RWPE1 (cell line): ENCODE measurements around the gene NOS1AP.

Source experiments
- CTCF ChIA-PET: fragments of 350-600 bp; sonication (Branson Sonifier 250); formaldehyde crosslinking; extraction: SDS; loops from one replicate; lab custom pipeline; 2021; lab: Yijun Ruan, JAX
- POLR2A ChIA-PET: fragments of 400-600 bp; formaldehyde crosslinking; extraction: SDS; loops from one replicate; lab custom pipeline; 2020; ENCODE audit warnings: antibody characterized with exemption; ENCODE audit not compliant: low non-redundant PET; lab: Yijun Ruan, JAX
- DNase-seq: peaks from one replicate; pipeline ENCODE4 v3.0.0; 2012; ENCODE audit warnings: low spot score
- H3K27ac ChIP-seq: fragments of 450-650 bp; 2 replicates; pipeline ENCODE4 v1.5.1; 2017
- TF ChIP-seq, protein P1 (sequence below): fragments of 450-650 bp; conservative IDR thresholded peaks from 2 replicates; pipeline ENCODE4 v1.5.1; 2017; ENCODE audit warnings: low read depth, mild to moderate bottlenecking

NOS1AP gene

DNA sequence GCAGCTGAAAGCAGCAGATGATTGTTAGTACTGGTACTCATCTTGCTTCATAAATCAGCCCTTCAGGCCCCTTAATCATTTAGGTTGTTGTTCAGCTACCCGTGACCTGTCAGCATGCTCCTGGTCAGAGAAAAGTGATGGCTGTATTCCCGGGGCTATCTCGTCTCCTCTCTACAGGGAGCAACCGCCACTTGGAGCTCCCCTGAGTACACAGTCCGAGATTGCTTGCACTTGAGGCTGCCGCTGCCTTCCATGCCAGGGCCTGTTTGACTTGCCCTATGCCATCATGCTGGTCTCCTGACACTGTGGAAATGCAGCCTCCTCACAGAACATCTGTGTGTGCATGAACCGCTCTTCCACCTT lies 209.6 kb downstream of the NOS1AP start:
- TF ChIP-seq, protein P1, sequence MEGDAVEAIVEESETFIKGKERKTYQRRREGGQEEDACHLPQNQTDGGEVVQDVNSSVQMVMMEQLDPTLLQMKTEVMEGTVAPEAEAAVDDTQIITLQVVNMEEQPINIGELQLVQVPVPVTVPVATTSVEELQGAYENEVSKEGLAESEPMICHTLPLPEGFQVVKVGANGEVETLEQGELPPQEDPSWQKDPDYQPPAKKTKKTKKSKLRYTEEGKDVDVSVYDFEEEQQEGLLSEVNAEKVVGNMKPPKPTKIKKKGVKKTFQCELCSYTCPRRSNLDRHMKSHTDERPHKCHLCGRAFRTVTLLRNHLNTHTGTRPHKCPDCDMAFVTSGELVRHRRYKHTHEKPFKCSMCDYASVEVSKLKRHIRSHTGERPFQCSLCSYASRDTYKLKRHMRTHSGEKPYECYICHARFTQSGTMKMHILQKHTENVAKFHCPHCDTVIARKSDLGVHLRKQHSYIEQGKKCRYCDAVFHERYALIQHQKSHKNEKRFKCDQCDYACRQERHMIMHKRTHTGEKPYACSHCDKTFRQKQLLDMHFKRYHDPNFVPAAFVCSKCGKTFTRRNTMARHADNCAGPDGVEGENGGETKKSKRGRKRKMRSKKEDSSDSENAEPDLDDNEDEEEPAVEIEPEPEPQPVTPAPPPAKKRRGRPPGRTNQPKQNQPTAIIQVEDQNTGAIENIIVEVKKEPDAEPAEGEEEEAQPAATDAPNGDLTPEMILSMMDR, result no peak
- POLR2A ChIA-PET, result no interaction called here
- no peak for DNase-seq
- CTCF ChIA-PET, result no interaction called here
- no peak overlapping the region for H3K27ac ChIP-seq

GRCh38 chr1:162281426-162281825 lies 211.9 kb downstream of the NOS1AP start:
- CTCF ChIA-PET, result no interaction called here
- TF ChIP-seq, protein P1, result no peak

DNA sequence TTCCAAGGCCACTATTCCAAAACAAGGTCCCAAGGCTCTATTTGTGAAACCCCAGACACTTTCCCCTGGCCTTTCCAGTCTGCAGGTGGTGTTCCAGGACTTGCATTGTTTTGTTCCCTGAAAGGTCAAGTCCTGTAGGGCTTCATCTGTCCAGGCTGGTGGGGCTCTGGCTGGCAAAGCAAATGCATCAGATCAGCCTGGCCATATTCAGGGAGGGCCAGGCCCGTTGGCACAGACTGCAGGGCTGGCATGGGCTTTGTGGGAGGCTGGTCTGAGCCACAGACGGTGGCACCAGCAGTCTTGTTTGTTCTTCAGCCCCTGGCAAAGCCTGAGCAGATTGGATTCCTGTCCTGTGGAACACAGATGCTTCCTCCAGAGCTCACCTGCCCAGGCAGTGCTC lies 214.2 kb downstream of the NOS1AP start:
- no peak overlapping the region for H3K27ac ChIP-seq
- DNase-seq, result no peak
- CTCF ChIA-PET, result no interaction called here
- TF ChIP-seq, protein P1, result no peak
- POLR2A ChIA-PET, result no interaction called here

More at GRCh38 chr1:162281426-162281825, 211.9 kb downstream of the NOS1AP start:
- H3K27ac ChIP-seq, result no peak overlapping the region
- POLR2A ChIA-PET, result no interaction called here
- DNase-seq, result no peak

DNA sequence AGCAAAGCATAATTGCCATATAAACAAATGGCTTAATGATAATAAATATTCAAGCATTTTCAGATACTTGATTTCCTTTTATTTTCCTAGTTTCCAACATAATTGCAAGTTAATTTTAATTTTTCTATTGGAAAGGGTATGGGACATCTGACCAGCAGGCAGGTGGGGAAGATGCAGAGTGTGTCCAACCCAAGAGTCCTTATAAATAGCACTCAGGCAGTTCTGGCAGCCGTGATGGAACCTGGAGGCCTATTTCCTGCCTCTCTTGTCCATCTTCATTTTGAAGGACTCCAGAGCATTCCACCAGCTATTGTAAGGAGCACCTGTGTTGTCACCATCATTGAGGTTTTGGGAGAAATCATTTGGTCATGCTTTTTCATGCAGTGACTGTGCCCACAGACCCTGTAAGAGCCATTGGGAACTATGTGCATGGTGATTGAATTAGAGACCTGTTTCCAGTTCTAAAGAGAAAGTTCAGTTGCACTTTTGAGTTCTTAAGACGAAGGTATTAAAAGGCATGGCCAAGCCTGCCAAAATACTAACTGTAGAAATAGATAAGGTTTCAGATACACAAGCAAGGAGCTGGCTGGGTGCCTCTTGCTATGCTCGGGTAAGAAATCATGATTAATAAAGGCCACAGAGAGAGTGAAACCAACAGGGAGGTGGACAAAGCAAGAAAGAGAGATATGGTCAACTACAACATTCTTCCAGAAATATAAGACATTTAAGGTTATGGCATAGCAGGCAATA lies 214.9 kb downstream of the NOS1AP start:
- H3K27ac ChIP-seq, result no peak overlapping the region
- ChIA-PET POLR2A (no interaction called here), CTCF (no interaction called here)
- TF ChIP-seq, protein P1, result no peak
- no peak for DNase-seq

GRCh38 chr1:162285149-162285561 lies 215.7 kb downstream of the NOS1AP start:
- ChIA-PET POLR2A (no interaction called here), CTCF (interaction anchor here (0.6 kb wide), 1 partner anchor 48 kb away, joined by 3 read pairs; no protein-coding TSS in a partner anchor)
- TF ChIP-seq, protein P1, result no peak
- peak; percentile 32 for DNase-seq
- H3K27ac ChIP-seq, result no peak overlapping the region

DNA sequence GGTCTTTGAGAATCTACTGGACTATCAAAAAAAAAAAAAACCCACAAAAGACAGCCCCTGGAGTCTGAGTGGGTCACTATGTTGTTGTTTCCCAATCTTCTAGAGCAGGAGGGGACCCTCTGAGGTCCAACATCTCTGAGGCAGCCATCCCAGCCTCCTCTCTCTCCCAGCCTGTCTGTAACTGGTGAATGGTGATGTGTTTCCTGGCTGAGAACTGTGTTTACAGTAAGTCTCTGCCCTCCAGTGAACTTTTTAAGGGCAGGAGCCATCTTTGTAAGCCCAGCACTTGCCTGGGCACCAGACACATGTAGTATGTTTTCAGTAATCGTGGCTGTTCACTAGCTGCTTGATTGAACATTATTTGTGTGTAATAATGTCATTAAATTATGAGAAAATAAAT lies 221.5 kb downstream of the NOS1AP start:
- H3K27ac ChIP-seq, result no peak overlapping the region
- CTCF ChIA-PET, result no interaction called here
- no peak for DNase-seq
- TF ChIP-seq, protein P1, result no peak
- POLR2A ChIA-PET, result no interaction called here
